ENCODE data around the gene OR2D2.

- TF ChIP-seq CTCF (IDR thresholded peaks at IDR 0.05): no peak
- no peak for TF ChIP-seq CHD2 (IDR thresholded peaks at IDR 0.05; ENCODE audit: low read length, partially characterized antibody)
- TF ChIP-seq, protein P1, sequence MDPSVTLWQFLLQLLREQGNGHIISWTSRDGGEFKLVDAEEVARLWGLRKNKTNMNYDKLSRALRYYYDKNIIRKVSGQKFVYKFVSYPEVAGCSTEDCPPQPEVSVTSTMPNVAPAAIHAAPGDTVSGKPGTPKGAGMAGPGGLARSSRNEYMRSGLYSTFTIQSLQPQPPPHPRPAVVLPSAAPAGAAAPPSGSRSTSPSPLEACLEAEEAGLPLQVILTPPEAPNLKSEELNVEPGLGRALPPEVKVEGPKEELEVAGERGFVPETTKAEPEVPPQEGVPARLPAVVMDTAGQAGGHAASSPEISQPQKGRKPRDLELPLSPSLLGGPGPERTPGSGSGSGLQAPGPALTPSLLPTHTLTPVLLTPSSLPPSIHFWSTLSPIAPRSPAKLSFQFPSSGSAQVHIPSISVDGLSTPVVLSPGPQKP (IDR thresholded peaks at IDR 0.05; ENCODE audit: low read depth, low read length): no peak
- TF ChIP-seq MYC (IDR thresholded peaks at IDR 0.05; ENCODE audit: borderline replicate concordance, low read length): no peak
- TF ChIP-seq MAFK (IDR thresholded peaks at IDR 0.05; ENCODE audit: partially characterized antibody): no peak
- TF ChIP-seq EP300 (IDR thresholded peaks at IDR 0.05): no peak
- TF ChIP-seq POLR2A (IDR thresholded peaks at IDR 0.05; ENCODE audit: low read length): no peak
- no peak for TF ChIP-seq RAD21 (conservative IDR thresholded peaks at IDR 0.05 in 1 of 2, IDR thresholded peaks at IDR 0.05 in 1 of 2)
- TF ChIP-seq CBX8 (IDR thresholded peaks at IDR 0.05): no peak
- TF ChIP-seq PHF8 (IDR thresholded peaks at IDR 0.05; ENCODE audit: borderline replicate concordance, low read depth): no peak
- no peak for TF ChIP-seq CHD4 (IDR thresholded peaks at IDR 0.05; ENCODE audit: borderline replicate concordance)
- TF ChIP-seq MAZ (IDR thresholded peaks at IDR 0.05; ENCODE audit: borderline replicate concordance, low read depth, low read length): no peak
- no peak for TF ChIP-seq NR3C1 (IDR thresholded peaks at IDR 0.05)
- TF ChIP-seq REST (IDR thresholded peaks at IDR 0.05): no peak
Observed at GRCh38 chr11:6920702-6921101, 28.4 kb upstream of the OR2D2 start, which contains the start of gene OR2D3.
